Adipocyte (in vitro differentiated cells): ENCODE results near the gene ARVCF.

ENCODE experiments used
- DNase-seq: peaks from one replicate; pipeline ENCODE4 v3.0.0-alpha.2; 2015; ENCODE audit warnings: low read depth
- H3K27me3 ChIP-seq: replicated peaks from 2 replicates; pipeline ENCODE4 v1.7.0; 2013; ENCODE audit warnings: mild to moderate bottlenecking, low read length, moderate library complexity; ENCODE audit not compliant: control insufficient read depth, insufficient read depth
- H3K36me3 ChIP-seq: 2 replicates; pipeline ENCODE4 v1.7.0; 2013; ENCODE audit warnings: low read length, mild to moderate bottlenecking, moderate library complexity; ENCODE audit not compliant: control insufficient read depth, insufficient read depth, severe bottlenecking
- H3K4me1 ChIP-seq: 2 replicates; pipeline ENCODE4 v1.7.0; 2013; ENCODE audit warnings: mild to moderate bottlenecking, low read length, moderate library complexity; ENCODE audit not compliant: control insufficient read depth, insufficient read depth
- H3K4me3 ChIP-seq: 2 replicates; pipeline ENCODE4 v1.7.0; 2013; ENCODE audit warnings: mild to moderate bottlenecking, low read length, moderate library complexity
- H3K9ac ChIP-seq: 2 replicates; pipeline ENCODE4 v1.7.0; 2013; ENCODE audit warnings: mild to moderate bottlenecking, low read length, moderate library complexity
- H3K9me3 ChIP-seq: 2 replicates; pipeline ENCODE4 v1.7.0; 2013; ENCODE audit warnings: mild to moderate bottlenecking, low read length, moderate library complexity; ENCODE audit not compliant: control insufficient read depth

Gene ARVCF

GRCh38 chr22:20009582-20010306 is 6.9 kb downstream of the ARVCF start:
- no peaks in the 10 kb centered on the region for H3K4me1 ChIP-seq
- no peak for DNase-seq
- H3K4me3 ChIP-seq, result no peak overlapping the region
- peaks cover 11% of the 10 kb centered on the region for H3K27me3 ChIP-seq
- H3K9me3 ChIP-seq, result peaks cover 3% of the 10 kb centered on the region
- H3K9ac ChIP-seq, result no peak overlapping the region
- no peaks in the 10 kb centered on the region for H3K36me3 ChIP-seq

DNA sequence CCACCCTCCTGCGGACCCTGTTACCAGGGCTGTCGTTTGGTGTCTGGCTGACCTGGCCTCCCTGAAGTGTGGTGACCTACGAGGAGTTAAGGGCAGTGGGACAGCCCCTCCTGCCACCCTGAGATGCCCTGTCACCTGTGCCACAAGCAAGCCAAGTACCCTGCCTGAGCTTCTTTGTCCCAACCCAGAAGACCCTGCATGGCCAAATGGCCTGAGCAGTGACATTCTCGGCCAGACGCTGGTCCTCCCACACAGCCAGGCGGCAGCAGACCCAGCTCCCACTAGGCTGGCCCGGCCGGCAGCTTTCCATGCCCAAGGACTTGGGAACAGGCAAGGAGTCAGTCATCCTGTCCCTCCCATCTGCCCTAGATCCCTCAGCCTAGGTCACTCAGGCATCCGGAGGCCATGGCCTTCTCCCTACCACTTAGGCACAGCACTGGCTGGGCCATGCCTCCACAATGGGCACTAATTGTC is 7.6 kb downstream of the ARVCF start:
- no peaks in the 10 kb centered on the region for H3K4me1 ChIP-seq
- no peak overlapping the region for H3K4me3 ChIP-seq
- peaks cover 11% of the 10 kb centered on the region for H3K27me3 ChIP-seq
- H3K9me3 ChIP-seq, result peaks cover 10% of the 10 kb centered on the region
- H3K36me3 ChIP-seq, result no peaks in the 10 kb centered on the region
- no peak overlapping the region for H3K9ac ChIP-seq
- DNase-seq, result no peak

DNA sequence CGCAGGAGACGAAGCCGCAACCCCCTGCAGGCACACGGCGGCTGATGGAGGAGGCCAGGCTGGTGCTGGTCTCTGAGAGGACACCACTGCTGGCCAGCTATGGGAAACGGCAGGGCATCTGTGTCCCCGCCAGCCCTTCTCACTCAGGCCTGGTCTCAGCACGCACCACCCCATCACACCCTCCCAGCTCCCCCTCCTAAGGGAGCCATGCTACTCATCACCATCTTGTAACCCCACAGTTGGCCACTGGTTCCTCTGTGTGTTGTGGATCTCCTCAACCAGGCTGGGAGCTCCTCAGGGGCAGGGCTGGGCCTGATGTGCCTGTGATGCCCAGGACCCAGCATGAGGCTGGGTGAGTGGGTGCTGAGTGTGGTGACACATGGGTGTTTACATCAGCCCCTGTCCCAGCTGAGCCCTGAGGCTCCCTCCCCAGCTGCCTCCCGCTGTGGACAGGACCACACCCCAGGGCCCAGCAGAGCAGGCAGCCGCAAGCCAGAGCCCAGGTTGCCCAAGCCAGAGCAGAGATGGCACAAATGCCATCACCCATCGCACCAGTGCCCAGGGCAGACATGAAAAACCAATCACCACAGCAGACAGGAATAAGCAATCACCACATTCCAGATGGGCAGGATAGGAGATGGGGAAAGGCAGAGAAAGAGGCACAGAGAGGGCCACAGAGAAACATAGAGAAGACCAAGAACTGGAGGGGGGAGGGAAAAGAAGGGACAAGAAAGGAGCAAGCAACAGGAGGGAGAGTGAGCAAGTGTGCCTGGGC is 8.2 kb downstream of the ARVCF start:
- no peak for DNase-seq
- Histone ChIP-seq H3K36me3 (no peaks in the 10 kb centered on the region), H3K9ac (no peak overlapping the region), H3K4me1 (no peaks in the 10 kb centered on the region), H3K9me3 (peaks cover 16% of the 10 kb centered on the region), H3K27me3 (peaks cover 11% of the 10 kb centered on the region), H3K4me3 (no peak overlapping the region)

- peaks cover 11% of the 10 kb centered on the region for H3K27me3 ChIP-seq
- H3K36me3 ChIP-seq, result no peaks in the 10 kb centered on the region
- DNase-seq, result no peak
- H3K4me3 ChIP-seq, result no peak overlapping the region
- H3K9ac ChIP-seq, result no peak overlapping the region
- peaks cover 24% of the 10 kb centered on the region for H3K9me3 ChIP-seq
- no peaks in the 10 kb centered on the region for H3K4me1 ChIP-seq
Observed at GRCh38 chr22:20004464-20004863, 12.2 kb downstream of the ARVCF start.

DNA sequence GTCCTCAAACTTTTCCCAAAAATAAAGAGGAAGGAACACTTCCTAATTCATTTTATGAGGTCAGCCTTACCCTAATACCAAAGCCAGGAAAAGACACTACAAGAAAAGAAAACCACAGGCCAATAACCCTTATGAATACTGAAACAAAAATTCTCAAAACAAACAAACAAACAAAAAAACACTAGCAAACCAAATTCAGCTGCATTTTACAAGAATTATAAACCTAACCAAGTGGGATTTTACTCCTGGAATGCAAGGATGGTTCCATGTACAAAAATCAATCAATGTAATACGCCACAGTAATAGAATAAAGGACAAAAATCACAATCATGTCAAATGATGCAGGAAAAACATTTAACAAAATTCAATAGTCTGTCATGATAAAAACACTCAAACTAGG is 13.3 kb downstream of the ARVCF start:
- Histone ChIP-seq H3K9me3 (peaks cover 24% of the 10 kb centered on the region), H3K4me3 (no peak overlapping the region), H3K9ac (no peak overlapping the region), H3K27me3 (peaks cover 3% of the 10 kb centered on the region), H3K36me3 (no peaks in the 10 kb centered on the region), H3K4me1 (peaks cover 4% of the 10 kb centered on the region)
- no peak for DNase-seq

DNA sequence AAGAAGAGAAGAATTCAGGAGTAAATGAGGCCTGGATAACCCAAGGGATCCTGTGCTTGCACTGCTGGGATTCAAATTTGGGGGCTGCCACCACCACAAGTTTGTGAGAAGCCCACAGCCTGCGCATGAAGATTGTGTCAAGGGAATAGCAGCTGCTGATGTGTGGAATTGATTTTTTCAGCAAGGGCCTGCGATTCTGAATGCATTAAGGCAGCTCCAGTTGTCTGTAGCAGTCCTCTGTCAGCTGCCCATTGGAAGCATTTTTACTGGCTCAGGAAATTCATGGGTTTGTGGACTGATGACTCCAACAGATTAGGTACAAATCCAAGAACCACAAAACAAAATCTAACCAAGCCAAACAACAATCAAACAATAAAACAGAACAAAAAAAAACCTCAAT is 14.0 kb downstream of the ARVCF start:
- no peak for DNase-seq
- H3K4me1 ChIP-seq, result peaks cover 4% of the 10 kb centered on the region
- H3K4me3 ChIP-seq, result no peak overlapping the region
- peaks cover 3% of the 10 kb centered on the region for H3K27me3 ChIP-seq
- H3K9me3 ChIP-seq, result peaks cover 24% of the 10 kb centered on the region
- no peak overlapping the region for H3K9ac ChIP-seq
- H3K36me3 ChIP-seq, result no peaks in the 10 kb centered on the region

DNA sequence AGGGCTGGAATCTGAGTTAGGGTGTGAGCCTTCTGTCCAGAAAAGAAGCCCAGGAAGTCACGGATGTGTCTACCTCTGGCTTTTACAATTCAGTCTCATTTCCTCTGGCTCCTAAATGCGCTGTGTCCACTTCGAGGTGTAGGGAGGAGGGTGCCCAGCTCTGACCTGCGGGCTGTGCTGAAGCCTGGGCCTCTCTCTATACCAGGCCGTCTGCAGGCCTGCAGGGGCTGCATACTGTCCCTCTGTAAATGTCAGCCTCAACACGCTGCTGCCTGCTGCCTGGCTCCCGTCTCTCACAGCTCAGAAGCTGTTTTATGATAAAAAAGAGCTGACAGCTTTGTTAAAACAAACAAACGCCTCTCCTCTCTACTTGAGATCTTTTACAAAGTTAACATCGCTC is 14.5 kb downstream of the ARVCF start:
- Histone ChIP-seq H3K4me3 (no peak overlapping the region), H3K27me3 (peaks cover 5% of the 10 kb centered on the region), H3K9me3 (peaks cover 24% of the 10 kb centered on the region), H3K36me3 (no peaks in the 10 kb centered on the region), H3K4me1 (peaks cover 5% of the 10 kb centered on the region), H3K9ac (no peak overlapping the region)
- DNase-seq, result no peak

- DNase-seq, result no peak
- peaks cover 8% of the 10 kb centered on the region for H3K27me3 ChIP-seq
- no peak overlapping the region for H3K4me3 ChIP-seq
- peaks cover 24% of the 10 kb centered on the region for H3K9me3 ChIP-seq
- H3K4me1 ChIP-seq, result peaks cover 14% of the 10 kb centered on the region
- H3K36me3 ChIP-seq, result no peaks in the 10 kb centered on the region
- no peak overlapping the region for H3K9ac ChIP-seq
Observed at GRCh38 chr22:20001082-20001638, 15.5 kb downstream of the ARVCF start.

DNA sequence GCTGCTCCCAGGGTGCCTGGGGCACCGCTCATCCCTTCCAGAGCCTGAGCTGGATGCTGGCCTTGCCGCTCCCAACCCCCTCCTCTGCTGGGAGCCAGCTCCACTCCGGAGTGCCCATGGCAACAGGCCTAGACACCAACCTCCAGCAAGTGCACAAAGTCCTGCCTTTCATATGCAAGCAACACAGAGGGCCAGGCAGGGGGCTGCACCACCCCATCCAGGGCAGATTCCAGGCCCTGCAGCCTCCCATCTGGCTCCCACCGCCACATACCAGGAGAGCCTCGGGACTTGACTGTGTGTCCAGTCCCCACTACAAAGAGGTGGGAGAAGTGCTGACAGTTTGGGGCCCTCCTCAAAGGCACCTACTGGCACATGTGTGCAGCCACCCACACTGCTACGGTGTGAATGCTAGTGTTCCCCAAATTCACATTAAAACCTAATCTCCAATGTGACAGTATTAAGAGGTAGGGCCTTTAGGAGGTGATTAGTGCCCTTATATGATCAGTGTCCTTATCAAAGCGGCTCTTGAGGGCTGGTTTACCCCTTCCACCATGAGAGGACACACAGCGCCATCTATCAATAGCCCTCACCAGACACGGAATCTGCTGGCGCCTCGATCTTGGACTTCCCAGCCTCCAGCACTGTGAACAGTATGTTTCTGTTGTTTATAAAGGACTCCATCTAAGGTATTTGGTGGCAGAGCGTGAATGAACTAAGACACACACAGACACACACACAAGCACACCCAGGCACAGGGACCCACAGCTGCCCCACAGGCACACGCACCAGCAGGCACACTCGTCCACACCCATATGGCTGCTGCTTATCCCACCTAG is 16.2 kb downstream of the ARVCF start:
- no peak for DNase-seq
- Histone ChIP-seq H3K9me3 (peaks cover 24% of the 10 kb centered on the region), H3K27me3 (peaks cover 8% of the 10 kb centered on the region), H3K36me3 (no peaks in the 10 kb centered on the region), H3K9ac (no peak overlapping the region), H3K4me3 (no peak overlapping the region), H3K4me1 (peaks cover 21% of the 10 kb centered on the region)

- peaks cover 26% of the 10 kb centered on the region for H3K4me1 ChIP-seq
- H3K9me3 ChIP-seq, result peaks cover 15% of the 10 kb centered on the region
Observed at GRCh38 chr22:19998991-19999820, 17.4 kb downstream of the ARVCF start.

More at GRCh38 chr22:19998991-19999820, 17.4 kb downstream of the ARVCF start:
- H3K36me3 ChIP-seq, result no peaks in the 10 kb centered on the region
- peaks cover 8% of the 10 kb centered on the region for H3K27me3 ChIP-seq
- no peak for DNase-seq
- H3K4me3 ChIP-seq, result no peak overlapping the region
- H3K9ac ChIP-seq, result no peak overlapping the region
